IPS DF 4.7 (cell line): ENCODE results near the gene MTX3.

Source experiments
- DNase-seq: peaks from one replicate; pipeline ENCODE4 v3.0.0-alpha.2; 2013; ENCODE audit warnings: low spot score; ENCODE audit errors: extremely low read depth

Gene MTX3

GRCh38 chr5:79936002-79936645 is 54.9 kb downstream of the MTX3 start:
- DNase-seq = no peak

- no peak for DNase-seq
These were observed 56.4 kb downstream of the MTX3 start for GRCh38 chr5:79934681-79935080.

GRCh38 chr5:79932510-79933504 is 58.3 kb downstream of the MTX3 start:
- DNase-seq = no peak

- DNase-seq = no peak
These were observed 59.2 kb downstream of the MTX3 start for GRCh38 chr5:79931866-79932265.

DNA sequence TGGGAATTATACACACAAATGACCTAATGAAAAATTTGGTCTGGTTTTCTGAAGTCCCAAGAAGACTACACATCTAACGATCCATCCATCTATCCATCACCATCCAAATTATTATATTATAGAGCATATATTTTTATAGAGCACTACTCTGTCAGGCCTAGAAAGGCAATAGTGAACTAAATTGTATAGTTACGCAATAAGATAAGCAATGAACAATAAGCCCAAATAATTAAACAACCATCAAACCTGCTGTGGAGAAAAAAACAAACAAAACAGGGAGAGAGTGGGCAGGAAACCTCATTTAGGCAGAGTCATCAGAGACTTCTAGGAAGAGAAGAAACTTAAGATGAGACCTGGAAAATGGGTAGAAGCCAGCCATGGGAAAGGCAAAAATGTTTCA is 59.7 kb downstream of the MTX3 start:
- no peak for DNase-seq

DNA sequence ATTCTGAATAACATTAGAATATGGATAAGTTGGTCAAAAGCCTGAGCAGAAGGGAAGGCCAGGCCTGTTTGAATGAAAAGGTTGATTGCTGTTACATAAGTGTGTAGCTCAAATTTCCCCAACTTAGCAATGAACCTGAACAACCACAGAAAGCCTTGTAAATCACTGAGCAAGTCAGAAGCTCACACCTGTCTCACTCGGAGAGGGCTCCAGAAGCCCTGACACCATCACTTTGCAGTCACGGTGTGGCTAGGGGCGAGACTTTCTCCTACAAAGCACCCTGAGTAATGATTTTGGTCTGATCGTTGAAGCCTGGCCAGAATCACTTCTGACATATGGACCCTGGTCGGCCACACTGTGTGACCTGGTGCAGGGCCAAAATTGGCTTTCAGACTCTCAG is 62.0 kb downstream of the MTX3 start:
- no peak for DNase-seq
